ENCODE results near the gene USP6NL. TPM values are rescaled to one million over a fixed set of nuclear protein-coding genes. Genes with fewer than 3 reads are reported as not detected.

The USP6NL gene
- total and polyA plus RNA-seq, 9 of the 15 experiments (the other 6 are each of a cell fraction or from before 2014, with no cell fraction given): 3.2 to 26.6 (median 19.8) TPM

DNA sequence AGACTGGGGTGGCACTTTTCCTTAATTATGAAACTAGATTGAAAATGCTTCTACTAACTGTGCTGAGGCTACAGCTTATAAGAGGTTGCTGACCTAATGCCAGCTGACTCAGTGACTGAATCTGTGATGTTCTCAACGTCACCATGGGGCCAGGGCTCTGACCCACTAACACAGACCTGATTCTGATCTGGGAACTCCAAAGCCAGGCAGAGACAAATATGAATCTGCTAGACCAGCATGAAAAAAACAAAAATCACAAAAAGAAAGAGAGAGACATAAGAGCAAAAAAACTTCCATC lies 16.1 kb downstream of the USP6NL start:
- peaks cover 24% of the 10 kb centered on the region for H3K36me3 ChIP-seq (ENCODE audit: control insufficient read depth, insufficient read depth, low read length)
- in situ Hi-C loops (cut with MboI): loop anchor here (5.0 kb wide), 1 partner anchor 73 kb away; no protein-coding TSS in a partner anchor
- no peak overlapping the region; a peak in 1 of 4 replicates for H3K9ac ChIP-seq (ENCODE audit: insufficient read depth in 1 of 2, low read depth in 2 of 2, low read length in 2 of 2)
- intact Hi-C loops (cut with micrococcal nuclease): no loop called here
- H3K9me3 ChIP-seq (replicated peaks; ENCODE audit: control insufficient read depth, insufficient read depth, low read depth, low read length): no peaks in the 10 kb centered on the region
- ATAC-seq: peak; percentile 4
- 0 out of 2 replicates have a peak, but pooled peaks cover 5% of the 10 kb centered on the region for H4K20me1 ChIP-seq (replicated peaks; ENCODE audit: control insufficient read depth, insufficient read depth, low read length)
- no peak overlapping the region for H2AFZ ChIP-seq (ENCODE audit: low read depth, low read length)
- WGBS (ENCODE audit: insufficient coverage, low coverage, missing lambda C conversion rate): 10% methylated on average over 1 of the region's 1 CpG
- peaks cover 7 to 37% of the 10 kb centered on the region in 2 experiments; a peak in 4 of 5 replicates for H3K4me1 ChIP-seq (replicated peaks in 1 of 2; ENCODE audit: control insufficient read depth in 2 of 2, insufficient read depth in 2 of 2, low read length in 2 of 2)
- no peak overlapping the region; the same call in 2 of the 3 replicates for H3K27ac ChIP-seq (ENCODE audit: extremely low read depth, low read depth, low read length)
- DNase-seq (ENCODE audit: extremely low read depth in 1 of 4, low spot score in 3 of 4): no peak
- ChIA-PET CTCF (ENCODE audit: low intra/inter-chr PET ratio) (no interaction called here), POLR2A (interaction anchor here (0.9 to 2.5 kb wide), 3 partner anchors 13 to 19 kb away, joined by 4 to 18 read pairs (median 10); no protein-coding TSS in a partner anchor)
- no peak overlapping the region for H3K4me3 ChIP-seq
- peak; percentile 58 for FAIRE-seq
- 0 out of 2 replicates have a peak, but pooled peaks have one; percentile 33 for TF ChIP-seq JUN (IDR thresholded peaks at IDR 0.05; ENCODE audit: borderline replicate concordance, low read depth, low read length)
- no peak for TF ChIP-seq JUN (CRISPR knock-in tag; IDR thresholded peaks at IDR 0.05; ENCODE audit: borderline replicate concordance)
- TF ChIP-seq CXXC5 (CRISPR knock-in tag; IDR thresholded peaks at IDR 0.05): no peak
- TF ChIP-seq ZSCAN29 (IDR thresholded peaks at IDR 0.05): no peak
- TF ChIP-seq, protein P1, sequence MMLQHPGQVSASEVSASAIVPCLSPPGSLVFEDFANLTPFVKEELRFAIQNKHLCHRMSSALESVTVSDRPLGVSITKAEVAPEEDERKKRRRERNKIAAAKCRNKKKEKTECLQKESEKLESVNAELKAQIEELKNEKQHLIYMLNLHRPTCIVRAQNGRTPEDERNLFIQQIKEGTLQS (IDR thresholded peaks at IDR 0.05): peak; percentile 63
- TF ChIP-seq, protein P1 (CRISPR knock-in tag; conservative IDR thresholded peaks at IDR 0.05): no peak
- 0 out of 2 replicates have a peak, but pooled peaks have one; percentile 8 for TF ChIP-seq JUND (IDR thresholded peaks at IDR 0.05; ENCODE audit: borderline replicate concordance, low read depth, low read length)
- no peak for TF ChIP-seq JUND (tag; IDR thresholded peaks at IDR 0.05; ENCODE audit: borderline replicate concordance, low read depth, low read length)
- no peak for TF ChIP-seq FOS (IDR thresholded peaks at IDR 0.05; ENCODE audit: extremely low read depth, insufficient read length)
- 0 out of 2 replicates have a peak, but pooled peaks have one; percentile 34 for TF ChIP-seq SMARCA4 (IDR thresholded peaks at IDR 0.05)
- TF ChIP-seq, protein P2, sequence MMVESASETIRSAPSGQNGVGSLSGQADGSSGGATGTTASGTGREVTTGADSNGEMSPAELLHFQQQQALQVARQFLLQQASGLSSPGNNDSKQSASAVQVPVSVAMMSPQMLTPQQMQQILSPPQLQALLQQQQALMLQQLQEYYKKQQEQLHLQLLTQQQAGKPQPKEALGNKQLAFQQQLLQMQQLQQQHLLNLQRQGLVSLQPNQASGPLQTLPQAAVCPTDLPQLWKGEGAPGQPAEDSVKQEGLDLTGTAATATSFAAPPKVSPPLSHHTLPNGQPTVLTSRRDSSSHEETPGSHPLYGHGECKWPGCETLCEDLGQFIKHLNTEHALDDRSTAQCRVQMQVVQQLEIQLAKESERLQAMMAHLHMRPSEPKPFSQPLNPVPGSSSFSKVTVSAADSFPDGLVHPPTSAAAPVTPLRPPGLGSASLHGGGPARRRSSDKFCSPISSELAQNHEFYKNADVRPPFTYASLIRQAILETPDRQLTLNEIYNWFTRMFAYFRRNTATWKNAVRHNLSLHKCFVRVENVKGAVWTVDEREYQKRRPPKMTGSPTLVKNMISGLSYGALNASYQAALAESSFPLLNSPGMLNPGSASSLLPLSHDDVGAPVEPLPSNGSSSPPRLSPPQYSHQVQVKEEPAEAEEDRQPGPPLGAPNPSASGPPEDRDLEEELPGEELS (CRISPR knock-in tag; IDR thresholded peaks at IDR 0.05; ENCODE audit: borderline replicate concordance): no peak
- TF ChIP-seq PTBP1 (IDR thresholded peaks at IDR 0.05; ENCODE audit: low read depth, low read length): no peak
- TF ChIP-seq, protein P3, sequence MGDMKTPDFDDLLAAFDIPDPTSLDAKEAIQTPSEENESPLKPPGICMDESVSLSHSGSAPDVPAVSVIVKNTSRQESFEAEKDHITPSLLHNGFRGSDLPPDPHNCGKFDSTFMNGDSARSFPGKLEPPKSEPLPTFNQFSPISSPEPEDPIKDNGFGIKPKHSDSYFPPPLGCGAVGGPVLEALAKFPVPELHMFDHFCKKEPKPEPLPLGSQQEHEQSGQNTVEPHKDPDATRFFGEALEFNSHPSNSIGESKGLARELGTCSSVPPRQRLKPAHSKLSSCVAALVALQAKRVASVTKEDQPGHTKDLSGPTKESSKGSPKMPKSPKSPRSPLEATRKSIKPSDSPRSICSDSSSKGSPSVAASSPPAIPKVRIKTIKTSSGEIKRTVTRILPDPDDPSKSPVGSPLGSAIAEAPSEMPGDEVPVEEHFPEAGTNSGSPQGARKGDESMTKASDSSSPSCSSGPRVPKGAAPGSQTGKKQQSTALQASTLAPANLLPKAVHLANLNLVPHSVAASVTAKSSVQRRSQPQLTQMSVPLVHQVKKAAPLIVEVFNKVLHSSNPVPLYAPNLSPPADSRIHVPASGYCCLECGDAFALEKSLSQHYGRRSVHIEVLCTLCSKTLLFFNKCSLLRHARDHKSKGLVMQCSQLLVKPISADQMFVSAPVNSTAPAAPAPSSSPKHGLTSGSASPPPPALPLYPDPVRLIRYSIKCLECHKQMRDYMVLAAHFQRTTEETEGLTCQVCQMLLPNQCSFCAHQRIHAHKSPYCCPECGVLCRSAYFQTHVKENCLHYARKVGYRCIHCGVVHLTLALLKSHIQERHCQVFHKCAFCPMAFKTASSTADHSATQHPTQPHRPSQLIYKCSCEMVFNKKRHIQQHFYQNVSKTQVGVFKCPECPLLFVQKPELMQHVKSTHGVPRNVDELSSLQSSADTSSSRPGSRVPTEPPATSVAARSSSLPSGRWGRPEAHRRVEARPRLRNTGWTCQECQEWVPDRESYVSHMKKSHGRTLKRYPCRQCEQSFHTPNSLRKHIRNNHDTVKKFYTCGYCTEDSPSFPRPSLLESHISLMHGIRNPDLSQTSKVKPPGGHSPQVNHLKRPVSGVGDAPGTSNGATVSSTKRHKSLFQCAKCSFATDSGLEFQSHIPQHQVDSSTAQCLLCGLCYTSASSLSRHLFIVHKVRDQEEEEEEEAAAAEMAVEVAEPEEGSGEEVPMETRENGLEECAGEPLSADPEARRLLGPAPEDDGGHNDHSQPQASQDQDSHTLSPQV (IDR thresholded peaks at IDR 0.05): no peak
- TF ChIP-seq THRAP3 (IDR thresholded peaks at IDR 0.05; ENCODE audit: borderline replicate concordance): no peak
- no peak for TF ChIP-seq CBFA2T2 (conservative IDR thresholded peaks at IDR 0.05)
- TF ChIP-seq CREM (IDR thresholded peaks at IDR 0.05; ENCODE audit: low read depth): peak; percentile 13; the same call in 1 of the 2 replicates
- no peak for TF ChIP-seq ATF1 (CRISPR knock-in tag; IDR thresholded peaks at IDR 0.05)
- 0 out of 2 replicates have a peak, but pooled peaks have one; percentile 18 for TF ChIP-seq ATF1 (tag; IDR thresholded peaks at IDR 0.05)
- no peak overlapping the region for H3K4me2 ChIP-seq (ENCODE audit: insufficient read depth, low read length)
- H3K27me3 ChIP-seq (ENCODE audit: control insufficient read depth in 2 of 2, insufficient read depth in 2 of 2, low read length in 2 of 2): no peaks in the 10 kb centered on the region
- no TSS peak for BruUV-seq (replicated peaks)
- H3K79me2 ChIP-seq (ENCODE audit: control insufficient read depth, insufficient read depth, low read length): peaks cover 98% of the 10 kb centered on the region
- H3K9me1 ChIP-seq (ENCODE audit: control insufficient read depth, insufficient read depth, low read length): no peaks in the 10 kb centered on the region
